Measurements from ENCODE around the gene PTPN3.

- no peak for TF ChIP-seq CTCF (IDR thresholded peaks at IDR 0.05)
- no peak for TF ChIP-seq EZH2 (IDR thresholded peaks at IDR 0.05; ENCODE audit: borderline replicate concordance, insufficient read depth, low read depth, low read length, poor library complexity, severe bottlenecking)
Observed at GRCh38 chr9:109454601-109455155, 43.4 kb downstream of the PTPN3 start.

Data from B cell (primary cell).